Gastroesophageal sphincter (tissue), 3 donors: ENCODE data around the gene RGN.
A peak's percentile ranks its signal among the peaks of the same experiment; 100 is the strongest.

ENCODE experiments used
- CTCF ChIP-seq, 4 experiments: fragments of 200-600 bp in 2 of 4; fragments of 450-650 bp in 2 of 4; sonication (generic) in 1 of 4; IDR thresholded peaks; one replicate each; pipeline ENCODE4 v1.5.1; 2017 to 2019; ENCODE audit warnings: antibody characterized with exemption in 4 of 4, mild to moderate bottlenecking in 2 of 4, moderate library complexity in 2 of 4
- POLR2A ChIP-seq, 2 donors: fragments of 450-650 bp; IDR thresholded peaks; one replicate each; pipeline ENCODE4 v1.6.1; 2017; ENCODE audit warnings: antibody characterized with exemption in 2 of 2, mild to moderate bottlenecking in 2 of 2, moderate library complexity in 1 of 2
- POLR2AphosphoS5 ChIP-seq: sonication (generic); formaldehyde crosslinking; IDR thresholded peaks from one replicate; pipeline ENCODE4 v1.6.1; 2017; ENCODE audit warnings: antibody characterized with exemption

GRCh38 chrX:47030339-47030738 lies 47.9 kb upstream of the RGN start:
- TF ChIP-seq CTCF (IDR thresholded peaks at IDR 0.05), result peak; percentile 28 to 58 (median 44)
- TF ChIP-seq POLR2AphosphoS5, result no peak
- no peak for TF ChIP-seq POLR2A (IDR thresholded peaks at IDR 0.05)
